DND-41 (cell line): ENCODE measurements around the gene SLC35F6.

Source experiments
- EZH2 ChIP-seq: IDR thresholded peaks from 3 replicates; pipeline ENCODE4 v1.6.1; 2012; ENCODE audit warnings: borderline replicate concordance, low read depth, mild to moderate bottlenecking, moderate library complexity, low read length, inconsistent platforms; ENCODE audit not compliant: severe bottlenecking
- TF ChIP-seq, protein P1 (sequence below): IDR thresholded peaks from 2 replicates; pipeline ENCODE4 v1.5.1; 2012; ENCODE audit warnings: borderline replicate concordance, low read length, moderate library complexity, mild to moderate bottlenecking; ENCODE audit not compliant: poor library complexity, severe bottlenecking; ENCODE audit errors: extremely low read depth

DNA sequence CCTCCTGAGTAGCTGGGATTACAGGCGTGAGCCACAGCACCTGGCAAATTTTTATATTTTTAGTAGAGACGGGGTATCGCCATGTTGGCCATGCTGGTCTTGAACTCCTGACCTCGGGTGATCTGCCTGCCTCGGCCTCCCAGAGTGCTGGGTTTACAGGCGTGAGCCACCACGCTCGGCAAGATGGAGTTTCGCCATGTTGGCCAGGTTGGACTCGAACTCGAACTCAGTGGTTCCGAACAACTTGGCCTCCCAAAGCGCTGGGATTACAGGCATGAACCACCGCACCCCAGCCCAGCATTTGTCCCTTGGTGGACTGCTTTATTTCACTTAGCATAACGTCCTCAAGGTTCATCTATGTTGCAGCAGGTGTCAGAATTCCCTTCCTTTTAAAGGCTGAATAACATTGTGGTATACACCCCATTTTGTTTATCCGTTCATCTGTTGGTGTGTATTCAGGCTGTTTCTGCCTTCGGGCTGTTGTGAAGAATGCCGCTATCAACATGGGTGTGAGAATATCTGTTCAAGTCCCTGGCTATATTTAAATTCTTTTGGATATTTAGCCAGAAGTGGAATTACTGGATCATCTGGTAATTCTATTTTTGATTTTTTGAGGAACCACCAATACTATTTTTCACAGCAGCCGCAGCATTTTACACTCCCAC, 20.6 kb downstream of the SLC35F6 start:
- TF ChIP-seq EZH2, result no peak
- TF ChIP-seq, protein P1, sequence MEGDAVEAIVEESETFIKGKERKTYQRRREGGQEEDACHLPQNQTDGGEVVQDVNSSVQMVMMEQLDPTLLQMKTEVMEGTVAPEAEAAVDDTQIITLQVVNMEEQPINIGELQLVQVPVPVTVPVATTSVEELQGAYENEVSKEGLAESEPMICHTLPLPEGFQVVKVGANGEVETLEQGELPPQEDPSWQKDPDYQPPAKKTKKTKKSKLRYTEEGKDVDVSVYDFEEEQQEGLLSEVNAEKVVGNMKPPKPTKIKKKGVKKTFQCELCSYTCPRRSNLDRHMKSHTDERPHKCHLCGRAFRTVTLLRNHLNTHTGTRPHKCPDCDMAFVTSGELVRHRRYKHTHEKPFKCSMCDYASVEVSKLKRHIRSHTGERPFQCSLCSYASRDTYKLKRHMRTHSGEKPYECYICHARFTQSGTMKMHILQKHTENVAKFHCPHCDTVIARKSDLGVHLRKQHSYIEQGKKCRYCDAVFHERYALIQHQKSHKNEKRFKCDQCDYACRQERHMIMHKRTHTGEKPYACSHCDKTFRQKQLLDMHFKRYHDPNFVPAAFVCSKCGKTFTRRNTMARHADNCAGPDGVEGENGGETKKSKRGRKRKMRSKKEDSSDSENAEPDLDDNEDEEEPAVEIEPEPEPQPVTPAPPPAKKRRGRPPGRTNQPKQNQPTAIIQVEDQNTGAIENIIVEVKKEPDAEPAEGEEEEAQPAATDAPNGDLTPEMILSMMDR, result no peak
